GM12878 (cell line): ENCODE measurements around the gene SMAD5. TPM values are rescaled to one million over a fixed set of nuclear protein-coding genes. Genes with fewer than 3 reads are reported as not detected.

Source experiments
- ATAC-seq: fragments of 200-7000 bp; cut with Tn5 transposase; 3 replicates; pipeline ENCODE4 v1.9.1; 2020; ENCODE audit warnings: mild to moderate bottlenecking, moderate library complexity
- BruUV-seq: library from RNA; stranded (reverse); fragments of 400-500 nt; replicated peaks from 2 replicates; lab custom pipeline; 2021; lab: Mats Ljungman, UMichigan
- CTCF ChIA-PET: fragments of 300-600 bp; sonication (Branson Sonifier 250); formaldehyde crosslinking; extraction: SDS; loops from one replicate; lab custom pipeline; 2021; ENCODE audit warnings: inconsistent platforms; lab: Yijun Ruan, JAX
- POLR2A ChIA-PET: fragments of 350-600 bp; formaldehyde crosslinking; extraction: SDS; loops from one replicate; lab custom pipeline; 2021; ENCODE audit warnings: inconsistent platforms; lab: Charles Lee
- RAD21 ChIA-PET: fragments of 300-600 bp; sonication (Branson Sonifier 250); formaldehyde crosslinking; loops from one replicate; lab custom pipeline; 2023; ENCODE audit warnings: antibody characterized with exemption; ENCODE audit not compliant: unreplicated experiment; lab: Charles Lee
- SMC1A ChIA-PET: fragments of 300-600 bp; sonication (Branson Sonifier 250); formaldehyde crosslinking; loops from one replicate; lab custom pipeline; 2023; ENCODE audit not compliant: unreplicated experiment, uncharacterized antibody; lab: Charles Lee
- DNase-seq: peaks from one replicate; pipeline ENCODE4 v3.0.0-alpha.2; 2011; ENCODE audit warnings: low read depth, low spot score
- FAIRE-seq: peaks from 3 replicates; lab custom pipeline; 2011; peaks lifted over from hg19 to GRCh38; lab: Jason Lieb, UNC
- H2AFZ ChIP-seq: 2 replicates; pipeline ENCODE4 v1.6.0; 2011; ENCODE audit warnings: low read depth, low read length, control low read depth; ENCODE audit not compliant: control insufficient read depth
- H3K27ac ChIP-seq: 2 replicates; pipeline ENCODE4 v1.5.1; 2011; ENCODE audit warnings: control low read depth; ENCODE audit not compliant: control insufficient read depth, insufficient read depth
- H3K27me3 ChIP-seq, 2 experiments: replicated peaks in 1 of 2; 2 replicates each; pipeline versions ENCODE4 v1.6.0 to v1.6.1; 2011; ENCODE audit warnings: low read length in 1 of 2; ENCODE audit not compliant: control insufficient read depth in 2 of 2, insufficient read depth in 2 of 2
- H3K36me3 ChIP-seq, 2 experiments: 2 replicates each; pipeline ENCODE4 v1.5.1; 2011; ENCODE audit warnings: low read length in 1 of 2; ENCODE audit not compliant: control insufficient read depth in 2 of 2, insufficient read depth in 2 of 2
- H3K4me1 ChIP-seq: 2 replicates; pipeline ENCODE4 v1.6.1; 2011; ENCODE audit warnings: mild to moderate bottlenecking, low read length, moderate library complexity, mixed read lengths; ENCODE audit not compliant: control insufficient read depth, insufficient read depth
- H3K4me2 ChIP-seq: 2 replicates; pipeline ENCODE4 v1.6.0; 2011; ENCODE audit warnings: control low read depth; ENCODE audit not compliant: control insufficient read depth, insufficient read depth
- H3K4me3 ChIP-seq: fragments of 200-600 bp; sonication (generic); 2 replicates; pipeline ENCODE4 v1.5.1; 2016
- H3K79me2 ChIP-seq: 2 replicates; pipeline ENCODE4 v1.6.0; 2011; ENCODE audit warnings: low read length; ENCODE audit not compliant: control insufficient read depth, insufficient read depth
- H3K9ac ChIP-seq: 2 replicates; pipeline ENCODE4 v1.8.0; 2011; ENCODE audit warnings: low read length, control low read depth, mixed read lengths; ENCODE audit not compliant: control insufficient read depth, insufficient read depth
- H3K9me3 ChIP-seq: replicated peaks from 3 replicates; pipeline ENCODE4 v1.5.1; 2011; ENCODE audit warnings: mild to moderate bottlenecking, low read length; ENCODE audit not compliant: control insufficient read depth, insufficient read depth
- H4K20me1 ChIP-seq: 2 replicates; pipeline ENCODE4 v1.6.0; 2011; ENCODE audit not compliant: control insufficient read depth, insufficient read depth
- CREB1 ChIP-seq: IDR thresholded peaks from 2 replicates; pipeline ENCODE4 v1.6.1; 2012; ENCODE audit warnings: low read depth, mild to moderate bottlenecking, inconsistent platforms
- E4F1 ChIP-seq: fragments of 450-650 bp; IDR thresholded peaks from 2 replicates; pipeline ENCODE4 v1.6.1; 2018; ENCODE audit warnings: borderline replicate concordance, mild to moderate bottlenecking; ENCODE audit not compliant: partially characterized antibody
- GABPA ChIP-seq: IDR thresholded peaks from 2 replicates; pipeline ENCODE4 v1.6.1; 2014; ENCODE audit warnings: antibody characterized with exemption, low read depth, mild to moderate bottlenecking, inconsistent platforms
- IRF4 ChIP-seq: IDR thresholded peaks from 2 replicates; pipeline ENCODE4 v1.6.1; 2011; ENCODE audit warnings: low read depth, low read length
- MLLT1 ChIP-seq: fragments of 450-650 bp; IDR thresholded peaks from 2 replicates; pipeline ENCODE4 v1.6.1; 2016; ENCODE audit warnings: mild to moderate bottlenecking
- RELB ChIP-seq: fragments of 450-650 bp; IDR thresholded peaks from 2 replicates; pipeline ENCODE4 v1.6.1; 2017; ENCODE audit warnings: low read depth, mild to moderate bottlenecking, moderate library complexity
- SMAD5 ChIP-seq: IDR thresholded peaks from 2 replicates; pipeline ENCODE4 v1.6.1; 2016; ENCODE audit warnings: antibody characterized with exemption, low read depth
- TAF1 ChIP-seq: IDR thresholded peaks from 2 replicates; pipeline ENCODE4 v1.6.1; 2011; ENCODE audit warnings: mild to moderate bottlenecking, low read depth, low read length, borderline replicate concordance
- TCF3 ChIP-seq: IDR thresholded peaks from 2 replicates; pipeline ENCODE4 v1.6.1; 2012; ENCODE audit warnings: low read depth, mild to moderate bottlenecking, low read length, borderline replicate concordance; ENCODE audit not compliant: insufficient read depth
- ZNF207 ChIP-seq: fragments of 450-650 bp; IDR thresholded peaks from 2 replicates; pipeline ENCODE4 v1.6.1; 2014; ENCODE audit warnings: antibody characterized with exemption, mild to moderate bottlenecking, borderline replicate concordance
- ZNF274 ChIP-seq: IDR thresholded peaks from one replicate; pipeline ENCODE4 v1.8.0; 2011; ENCODE audit not compliant: insufficient read length, insufficient read depth
- ZNF687 ChIP-seq: fragments of 450-650 bp; IDR thresholded peaks from 2 replicates; pipeline ENCODE4 v1.6.1; 2017; ENCODE audit warnings: mild to moderate bottlenecking, moderate library complexity
- WGBS: methylation state at CpG from one replicate; pipeline ENCODE4 v1.1.6; 2016; ENCODE audit warnings: low lambda C conversion rate; ENCODE audit not compliant: insufficient replicate concordance, insufficient coverage; ENCODE audit errors: missing lambda C conversion rate; 5-methylcytosine and 5-hydroxymethylcytosine counted together
- in situ Hi-C: fragments of 300-500 bp; cut with MboI; formaldehyde crosslinking; loops from 9 replicates; pipeline ENCODE4 v1.14.3; 2018; ENCODE audit warnings: mixed read lengths
- intact Hi-C: fragments of 100-400 bp; cut with micrococcal nuclease; formaldehyde crosslinking; loops from one replicate; pipeline ENCODE4 v1.14.2; 2022; ENCODE audit not compliant: unreplicated experiment
- polyA plus RNA-seq, 11 experiments: library from polyadenylated mRNA; depleted of rRNA in 4 of 11; unstranded in 6 of 11; stranded (reverse) in 5 of 11; fragments of >200 nt; fragmentation: Nextera tagmentation in 4 of 11; fragmentation: Illumina TruSeq in 1 of 11; extraction: Ambion mirVana in 4 of 11; extraction: Trizol in 1 of 11; gene quantifications; 1 replicate in 1 of 11; 2 replicates in 10 of 11; pipeline versions ENCODE4 v1.2.1 to v1.2.3, GENCODE V29; 2011 to 2016; ENCODE audit warnings: inconsistent platforms in 2 of 11, missing spikeins in 2 of 11, low read depth in 1 of 11
- total RNA-seq, 4 experiments: library from RNA; depleted of rRNA in 3 of 4; stranded (reverse); fragments of >200 nt in 3 of 4; fragmentation: Illumina TruSeq in 1 of 4; extraction: Trizol in 1 of 4; gene quantifications; 2 replicates each; pipeline versions ENCODE4 v1.2.1 to v1.2.3, GENCODE V29; 2013 to 2021

Gene SMAD5
- total and polyA plus RNA-seq, 10 of the 15 experiments (the other 5 are each of a cell fraction or from before 2014, with no cell fraction given), result 3.6 to 40.6 (median 11.7) TPM

GRCh38 chr5:136098176-136098575, 34.5 kb upstream of the SMAD5 start:
- CTCF ChIA-PET, result interaction anchor here (0.6 to 1.5 kb wide), 6 partner anchors 9 to 41 kb away, joined by 3 to 5 read pairs (median 4); no protein-coding TSS in a partner anchor
- WGBS, result 53% methylated on average over 4 of the region's 4 CpGs
- FAIRE-seq, result no peak
- TF ChIP-seq IRF4 (no peak), CREB1 (no peak), ZNF274 (no peak), MLLT1 (no peak), TCF3 (no peak), TAF1 (no peak), RELB (no peak), ZNF687 (no peak), GABPA (no peak), ZNF207 (no peak), E4F1 (no peak), SMAD5 (no peak)

More at GRCh38 chr5:136098176-136098575, 34.5 kb upstream of the SMAD5 start:
- Histone ChIP-seq H3K4me2 (no peak overlapping the region), H3K27me3 (peaks cover 0 to 7% of the 10 kb centered on the region in 2 experiments; a peak in 2 of 4 replicates), H3K79me2 (no peaks in the 10 kb centered on the region), H3K9ac (no peak overlapping the region), H4K20me1 (no peaks in the 10 kb centered on the region), H3K36me3 (no peaks in the 10 kb centered on the region), H2AFZ (no peak overlapping the region), H3K4me3 (no peak overlapping the region), H3K4me1 (no peaks in the 10 kb centered on the region), H3K27ac (no peak overlapping the region), H3K9me3 (no peaks in the 10 kb centered on the region)
- SMC1A ChIA-PET, result interaction anchor here (1.1 to 2.0 kb wide), 5 partner anchors 10 to 23 kb away, joined by 4 to 6 read pairs (median 4); no protein-coding TSS in a partner anchor
- POLR2A ChIA-PET, result interaction anchor here (0.7 kb wide), 2 partner anchors 55 to 148 kb away, joined by 3 read pairs; no protein-coding TSS in a partner anchor
- no TSS peak for BruUV-seq
- RAD21 ChIA-PET, result interaction anchor here (1.2 to 1.6 kb wide), 2 partner anchors 9 to 11 kb away, joined by 3 read pairs; no protein-coding TSS in a partner anchor
- in situ Hi-C loops (no loop called here), intact Hi-C loops (no loop called here)
- ATAC-seq, result no peak
- DNase-seq, result no peak
